Spleen (tissue), 11 donors: Measurements from ENCODE around the gene CDH16. TPM values are rescaled to one million over a fixed set of nuclear protein-coding genes. Genes with fewer than 3 reads are reported as not detected.

Experiments used
- DNase-seq: peaks from one replicate; pipeline ENCODE4 v3.0.0-alpha.2; 2020
- H3K27ac ChIP-seq, 8 donors: fragments of 200-600 bp; sonication (generic) in 7 of 8; 1 replicate in 4 of 8; 2 replicates in 4 of 8; pipeline versions ENCODE4 v1.5.0 to v1.8.0; 2016 to 2021; ENCODE audit warnings: inconsistent platforms in 4 of 8, mild to moderate bottlenecking in 4 of 8, moderate library complexity in 1 of 8
- H3K27me3 ChIP-seq, 7 donors: fragments of 200-600 bp; sonication (generic) in 6 of 7; replicated peaks in 1 of 7; 1 replicate in 4 of 7; 2 replicates in 3 of 7; pipeline versions ENCODE4 v1.5.0 to v1.8.0; 2016 to 2021; ENCODE audit warnings: inconsistent platforms in 3 of 7, mild to moderate bottlenecking in 1 of 7
- H3K36me3 ChIP-seq, 6 donors: fragments of 200-600 bp; sonication (generic) in 5 of 6; 1 replicate in 4 of 6; 2 replicates in 2 of 6; pipeline versions ENCODE4 v1.5.0 to v1.8.0; 2016 to 2021; ENCODE audit warnings: inconsistent platforms in 2 of 6
- H3K4me1 ChIP-seq, 6 donors: fragments of 200-600 bp; sonication (generic) in 5 of 6; 1 replicate in 3 of 6; 2 replicates in 3 of 6; pipeline versions ENCODE4 v1.5.0 to v1.8.0; 2016 to 2021; ENCODE audit warnings: inconsistent platforms in 3 of 6
- H3K4me3 ChIP-seq, 8 donors: fragments of 200-600 bp; sonication (generic) in 7 of 8; 1 replicate in 4 of 8; 2 replicates in 4 of 8; pipeline versions ENCODE4 v1.5.0 to v1.8.0; 2016 to 2021; ENCODE audit warnings: inconsistent platforms in 4 of 8, mild to moderate bottlenecking in 4 of 8, moderate library complexity in 2 of 8
- H3K9me3 ChIP-seq, 8 donors: fragments of 200-600 bp; sonication (generic) in 7 of 8; 1 replicate in 4 of 8; 2 replicates in 4 of 8; pipeline versions ENCODE4 v1.5.0 to v1.8.0; 2016 to 2021; ENCODE audit warnings: inconsistent platforms in 4 of 8
- CTCF ChIP-seq, 11 experiments: fragments of 200-600 bp in 7 of 11; fragments of 450-650 bp in 4 of 11; sonication (generic) in 4 of 11; IDR thresholded peaks in 8 of 11; conservative IDR thresholded peaks in 3 of 11; 1 replicate in 7 of 11; 2 replicates in 4 of 11; pipeline versions ENCODE4 v1.4.0 to v1.8.0; 2016 to 2021; ENCODE audit warnings: antibody characterized with exemption in 11 of 11, inconsistent platforms in 4 of 11, mild to moderate bottlenecking in 1 of 11
- POLR2A ChIP-seq, 3 donors: fragments of 450-650 bp; IDR thresholded peaks; one replicate each; pipeline ENCODE4 v1.5.1; 2017; ENCODE audit warnings: antibody characterized with exemption in 3 of 3, mild to moderate bottlenecking in 1 of 3
- POLR2AphosphoS5 ChIP-seq, 3 donors: sonication (generic); formaldehyde crosslinking; IDR thresholded peaks; one replicate each; pipeline ENCODE4 v1.5.1; 2017; ENCODE audit warnings: antibody characterized with exemption in 3 of 3
- WGBS, 5 donors: extraction: QIAGEN DNeasy Blood & Tissue Kit in 3 of 5; methylation state at CpG; one replicate each; pipeline versions ENCODE4 v1.1.5 to v1.1.7; 2013 to 2018; 5-methylcytosine and 5-hydroxymethylcytosine counted together
- intact Hi-C: fragments of 100-400 bp; cut with DNase I; formaldehyde crosslinking; loops from one replicate; pipeline ENCODE4 v1.15.0; 2023; ENCODE audit warnings: low total_unique reads
- polyA plus RNA-seq, 3 donors: library from polyadenylated mRNA; stranded (reverse); fragments of 200-250 nt; gene quantifications; one replicate each; pipeline ENCODE4 v1.2.1, GENCODE V29; 2013
- total RNA-seq, 7 donors: library from RNA; depleted of rRNA in 3 of 7; stranded (reverse); fragments of >200 nt in 3 of 7; fragmentation: NEBNext Ultra II Directional in 4 of 7; extraction: Animal tissue kit (Norgen Biotek cat#: 25700) in 4 of 7; gene quantifications; one replicate each; pipeline versions ENCODE4 v1.1.0 to v1.2.1, GENCODE V29; 2016 to 2021
- donor health status: healthy with polysubstance abuse.
- donor health status: DM: no; HTN: no; CAD: no; lungs with moderate emphysema.
- donor health status: DM: no; HTN: no; CAD: no.
- donor health status: Bipolar disorder and iron deficiency.
- donor health status: healthy.
- donor health status: DM: no; HTN: no; CAD: no.
- donor health status: DM: yes; HTN: yes; CAD: no.

Gene CDH16
- total and polyA plus RNA-seq, 10 donors = not detected

- Histone ChIP-seq H3K27me3 (peaks cover 0 to 76% (median 27%) of the 10 kb centered on the region in 7 donors), H3K4me3 (peak overlapping the region in 2 of 8 donors; percentile 53 to 72), H3K27ac (no peak overlapping the region), H3K4me1 (peaks cover 5 to 35% (median 17%) of the 10 kb centered on the region in 6 donors), H3K36me3 (no peaks in the 10 kb centered on the region), H3K9me3 (no peaks in the 10 kb centered on the region)
- 44 to 69% (median 55%) methylated on average over 3 of the region's 3 CpGs for WGBS, 5 donors
- TF ChIP-seq POLR2AphosphoS5 (IDR thresholded peaks at IDR 0.05) = no peak
- no peak for TF ChIP-seq POLR2A (IDR thresholded peaks at IDR 0.05)
- no peak for TF ChIP-seq CTCF (IDR thresholded peaks at IDR 0.05 in 8 of 11, conservative IDR thresholded peaks at IDR 0.05 in 3 of 11)
- DNase-seq = no peak
- intact Hi-C loops = no loop called here
Observed at GRCh38 chr16:66923866-66924265, 5.2 kb upstream of the CDH16 start.

GRCh38 chr16:66923247-66923731, 4.6 kb upstream of the CDH16 start:
- Histone ChIP-seq H3K9me3 (no peaks in the 10 kb centered on the region), H3K4me1 (peaks cover 5 to 35% (median 17%) of the 10 kb centered on the region in 6 donors), H3K27ac (no peak overlapping the region), H3K36me3 (no peaks in the 10 kb centered on the region), H3K4me3 (no peak overlapping the region), H3K27me3 (peaks cover 0 to 78% (median 27%) of the 10 kb centered on the region in 7 donors)
- no peak for DNase-seq
- 72 to 79% (median 76%) methylated on average over 18 of the region's 18 CpGs for WGBS, 5 donors
- intact Hi-C loops = no loop called here
- no peak for TF ChIP-seq POLR2A (IDR thresholded peaks at IDR 0.05)
- no peak for TF ChIP-seq CTCF (IDR thresholded peaks at IDR 0.05 in 8 of 11, conservative IDR thresholded peaks at IDR 0.05 in 3 of 11)
- no peak for TF ChIP-seq POLR2AphosphoS5 (IDR thresholded peaks at IDR 0.05)

GRCh38 chr16:66921729-66922450, 3.2 kb upstream of the CDH16 start:
- Histone ChIP-seq H3K9me3 (no peaks in the 10 kb centered on the region), H3K4me1 (peaks cover 5 to 27% (median 17%) of the 10 kb centered on the region in 6 donors), H3K27ac (no peak overlapping the region), H3K4me3 (no peak overlapping the region), H3K36me3 (no peaks in the 10 kb centered on the region), H3K27me3 (peaks cover 0 to 78% (median 27%) of the 10 kb centered on the region in 7 donors)
- intact Hi-C loops = no loop called here
- DNase-seq = no peak
- TF ChIP-seq POLR2A (IDR thresholded peaks at IDR 0.05) = no peak
- TF ChIP-seq CTCF (IDR thresholded peaks at IDR 0.05 in 8 of 11, conservative IDR thresholded peaks at IDR 0.05 in 3 of 11) = no peak
- 74 to 87% (median 80%) methylated on average over 34 to 42 of the region's 42 CpGs for WGBS, 5 donors

- DNase-seq = no peak
- Histone ChIP-seq H3K4me1 (peaks cover 5 to 20% (median 16%) of the 10 kb centered on the region in 6 donors), H3K27ac (no peak overlapping the region), H3K9me3 (no peaks in the 10 kb centered on the region), H3K36me3 (no peaks in the 10 kb centered on the region), H3K4me3 (no peak overlapping the region), H3K27me3 (peaks cover 0 to 73% (median 27%) of the 10 kb centered on the region in 7 donors)
- TF ChIP-seq CTCF (IDR thresholded peaks at IDR 0.05 in 8 of 11, conservative IDR thresholded peaks at IDR 0.05 in 3 of 11) (no peak), POLR2AphosphoS5 (IDR thresholded peaks at IDR 0.05) (no peak), POLR2A (IDR thresholded peaks at IDR 0.05) (no peak)
- 64 to 76% (median 69%) methylated on average over 9 of the region's 9 CpGs for WGBS, 5 donors
- intact Hi-C loops = no loop called here
Observed at GRCh38 chr16:66920924-66921680, 2.4 kb upstream of the CDH16 start.
